A549 treated with Mapracorat at 1 μM for 4 hours (cell line): ENCODE data around the gene ADORA1. TPM values are rescaled to one million over a fixed set of nuclear protein-coding genes. Genes with fewer than 3 reads are reported as not detected.

Experiments used
- total RNA-seq: library from RNA; stranded (reverse); fragments of 200-300 nt; extraction: Qiagen RNA extraction; gene quantifications from 5 replicates; pipeline ENCODE4 v1.2.3, GENCODE V29; 2022

Gene ADORA1
- total RNA-seq: 0.50 to 0.74 TPM (median 0.68 TPM) in 5 replicates

DNA sequence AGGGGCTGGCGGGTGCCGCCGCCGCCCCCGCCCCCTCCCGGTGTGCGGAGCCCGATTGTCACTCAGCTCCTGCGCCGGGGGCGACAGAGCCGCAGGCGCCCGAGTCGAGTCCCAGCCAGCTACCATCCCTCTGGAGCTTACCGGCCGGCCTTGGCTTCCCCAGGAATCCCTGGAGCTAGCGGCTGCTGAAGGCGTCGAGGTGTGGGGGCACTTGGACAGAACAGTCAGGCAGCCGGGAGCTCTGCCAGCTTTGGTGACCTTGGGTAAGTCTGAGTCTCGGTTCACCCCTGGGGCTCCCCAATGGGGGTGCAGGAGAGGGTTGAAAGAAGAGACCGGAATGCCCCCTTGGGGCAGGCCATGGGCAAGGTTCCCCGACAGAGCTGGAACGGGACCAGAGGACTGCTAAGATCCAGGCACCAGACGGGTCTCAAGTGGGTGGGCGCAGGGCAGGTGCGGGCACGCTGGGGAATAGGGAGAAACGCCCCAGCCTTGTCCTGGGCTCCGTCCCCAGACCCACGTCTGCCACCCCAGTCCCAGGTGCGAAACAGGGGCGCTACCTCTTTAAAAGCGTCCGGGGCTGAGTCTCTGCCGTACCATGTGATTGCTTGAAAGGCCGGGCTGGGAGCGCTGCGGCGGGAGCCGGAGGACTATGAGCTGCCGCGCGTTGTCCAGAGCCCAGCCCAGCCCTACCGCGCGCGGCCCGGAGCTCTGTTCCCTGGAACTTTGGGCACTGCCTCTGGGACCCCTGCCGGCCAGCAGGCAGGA lies at the start of gene ADORA1:
TSS of gene ADORA1 (plus strand) at position 61 of the 765 bp plus-strand sequence. CDS start 1,116 bp downstream, outside the sequence.

GRCh38 chr1:203085528-203086406 lies 41.8 kb upstream of the ADORA1 start, which contains the start of gene MYOG:
TSS of gene MYOG (minus strand) at chr1:203086012. CDS start at chr1:203085961, 51 bp downstream.

DNA sequence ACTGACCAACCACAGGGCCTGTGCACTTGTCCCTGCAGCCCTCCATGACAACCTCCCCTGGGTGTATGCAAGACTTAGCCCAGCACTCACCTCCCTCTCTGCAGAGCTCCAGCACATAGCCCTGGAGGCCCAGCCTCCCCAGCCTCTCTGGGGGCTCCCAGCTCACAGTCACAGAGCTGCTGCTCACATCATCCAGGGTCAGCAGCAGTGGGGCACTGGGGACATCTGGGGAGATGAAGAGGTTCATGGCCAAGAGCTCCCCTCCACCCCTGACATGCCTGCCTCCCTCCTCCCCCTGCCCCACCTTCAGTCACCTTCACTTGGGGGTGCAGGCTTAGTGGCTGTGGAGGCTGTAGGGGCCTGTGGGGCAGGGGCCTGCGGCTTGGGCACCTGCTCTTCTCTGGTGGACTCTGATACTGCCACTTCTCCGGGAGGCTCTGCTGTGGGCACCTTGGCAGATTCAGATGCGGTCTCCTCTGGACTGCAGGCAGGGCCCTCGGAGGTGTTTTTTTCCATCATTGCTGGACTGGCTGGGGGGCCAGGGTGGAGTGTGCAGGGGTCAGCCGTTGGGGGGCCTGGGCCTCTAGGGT lies 47.8 kb downstream of the ADORA1 start, which contains the start of gene MYBPH:
TSS of gene MYBPH (minus strand) at position 590 of the 590 bp plus-strand sequence. CDS start at position 519, 71 bp downstream.

DNA sequence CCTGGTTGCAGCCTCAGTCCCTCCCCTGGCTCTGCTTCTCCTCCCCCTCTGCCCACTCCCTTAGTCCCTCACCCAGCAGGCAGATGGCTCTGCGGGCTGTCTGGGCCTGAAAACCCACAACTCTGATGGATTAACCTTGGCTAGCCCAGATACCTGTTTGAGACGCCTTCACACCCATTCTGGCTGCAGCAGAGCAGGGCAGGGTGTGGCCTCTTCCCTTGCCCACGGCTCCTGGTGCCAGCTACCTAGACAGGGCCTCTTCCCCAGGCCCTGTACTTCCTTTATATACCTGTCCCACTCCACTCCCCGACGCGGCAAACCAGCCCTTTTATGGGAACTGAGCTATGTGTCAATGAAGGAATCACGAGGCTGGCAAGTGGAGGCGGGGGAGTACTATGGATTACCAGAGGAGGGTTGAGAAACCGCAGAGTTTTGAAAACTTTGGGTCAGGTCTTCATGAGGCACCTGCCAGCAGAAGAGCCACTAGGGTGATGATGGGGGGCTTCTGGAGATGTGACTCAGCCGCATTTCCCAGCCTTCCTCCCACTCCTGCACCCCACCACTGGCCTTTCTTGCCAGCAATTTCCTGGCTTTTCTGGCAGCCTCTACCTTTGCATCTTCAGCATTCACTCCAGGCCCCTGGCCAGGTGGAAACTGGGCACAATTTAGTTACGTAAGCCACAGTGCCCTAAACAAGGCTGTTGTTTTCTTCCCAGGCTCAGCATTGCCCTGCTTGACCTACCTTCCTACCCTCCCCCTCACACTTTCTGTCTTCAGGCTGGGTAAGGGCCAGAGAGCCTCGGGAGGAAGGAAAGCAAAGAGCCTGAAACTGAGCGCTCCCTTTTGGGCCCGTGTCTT lies 59.1 kb downstream of the ADORA1 start, which contains the start of gene CHI3L1:
TSS of gene CHI3L1 (minus strand) at position 259 of the 858 bp plus-strand sequence. CDS start at position 178, 81 bp downstream.

Other genes starting within 250 kb of the ADORA1 start
- 13.4 to 15.9 TPM (median 13.6 TPM) in 5 replicates for gene RABIF, start 238.6 kb upstream of the ADORA1 start, total RNA-seq
- 17.3 to 18.4 TPM (median 17.5 TPM) in 5 replicates for gene KLHL12, start 200.5 kb upstream of the ADORA1 start, total RNA-seq
- 56.6 to 63.5 TPM (median 63.4 TPM) in 5 replicates for gene ADIPOR1, start 169.4 kb upstream of the ADORA1 start, total RNA-seq
- gene CYB5R1, start 160.5 kb upstream of the ADORA1 start, total RNA-seq: 20.2 to 23.5 TPM (median 20.8 TPM) in 5 replicates
- 42.6 to 50.8 TPM (median 47.2 TPM) in 5 replicates for gene TMEM183A, start 120.4 kb upstream of the ADORA1 start, total RNA-seq
- 0.29 to 0.89 TPM (median 0.45 TPM) in 5 replicates for gene PPFIA4, start 101.2 kb upstream of the ADORA1 start, total RNA-seq
- gene MYOG, start 41.7 kb upstream of the ADORA1 start, total RNA-seq: not detected in 5 replicates
- gene MYBPH, start 48.1 kb downstream of the ADORA1 start, total RNA-seq: 0.09 TPM in 1 of 5 replicates, not detected in the others
- not detected in 5 replicates for gene CHI3L1, start 59.0 kb downstream of the ADORA1 start, total RNA-seq
- not detected in 5 replicates for gene CHIT1, start 101.9 kb downstream of the ADORA1 start, total RNA-seq
- 12.4 to 16.9 TPM (median 15.7 TPM) in 5 replicates for gene BTG2, start 177.8 kb downstream of the ADORA1 start, total RNA-seq
- gene FMOD, start 223.4 kb downstream of the ADORA1 start, total RNA-seq: not detected in 5 replicates